T-helper 1 cell (primary cell): ENCODE results near the gene ASIC2.

ENCODE experiments used
- DNase-seq, 5 donors: peaks; one replicate each; pipeline ENCODE4 v3.0.0-alpha.2; 2012 to 2020
- total RNA-seq, 4 donors: gene quantifications; one replicate each; lab custom pipeline; 2026; lab: John Stamatoyannopoulos, UW

ASIC2 gene
- 0 reads per million in 4 donors for total RNA-seq

- DNase-seq: no peak
Observed at GRCh38 chr17:33292981-33293867, at the start of gene ASIC2. Gene ASIC2, minus strand, starts transcription at chr17:33293295.

- no peak for DNase-seq
Observed at GRCh38 chr17:33342025-33342424, 48.9 kb upstream of the ASIC2 start.

- DNase-seq: no peak
Observed at GRCh38 chr17:33338242-33338641, 45.1 kb upstream of the ASIC2 start.

- DNase-seq: no peak
Observed at GRCh38 chr17:33335491-33336173, 42.5 kb upstream of the ASIC2 start.

GRCh38 chr17:33334703-33335102 is 41.6 kb upstream of the ASIC2 start:
- no peak for DNase-seq

GRCh38 chr17:33330877-33331276 is 37.8 kb upstream of the ASIC2 start:
- no peak for DNase-seq

- no peak for DNase-seq
Observed at GRCh38 chr17:33328129-33328528, 35.0 kb upstream of the ASIC2 start.

GRCh38 chr17:33324736-33325135 is 31.6 kb upstream of the ASIC2 start:
- no peak for DNase-seq

- DNase-seq: no peak
Observed at GRCh38 chr17:33322063-33322462, 29.0 kb upstream of the ASIC2 start.

- DNase-seq: no peak
Observed at GRCh38 chr17:33318241-33318640, 25.1 kb upstream of the ASIC2 start.

GRCh38 chr17:33316746-33317145 is 23.7 kb upstream of the ASIC2 start:
- no peak for DNase-seq

- no peak for DNase-seq
Observed at GRCh38 chr17:33310296-33310695, 17.2 kb upstream of the ASIC2 start.

- DNase-seq: no peak
Observed at GRCh38 chr17:33303254-33303653, 10.2 kb upstream of the ASIC2 start.

GRCh38 chr17:33302394-33302793 is 9.3 kb upstream of the ASIC2 start:
- no peak for DNase-seq

GRCh38 chr17:33300241-33300640 is 7.1 kb upstream of the ASIC2 start:
- DNase-seq: no peak

GRCh38 chr17:33299115-33299514 is 6.0 kb upstream of the ASIC2 start:
- no peak for DNase-seq

GRCh38 chr17:33297643-33298042 is 4.5 kb upstream of the ASIC2 start:
- no peak for DNase-seq

GRCh38 chr17:33294994-33295393 is 1.9 kb upstream of the ASIC2 start:
- DNase-seq: no peak

GRCh38 chr17:33292201-33292980 is 704 bp downstream of the ASIC2 start:
- DNase-seq: no peak

- DNase-seq: no peak
Observed at GRCh38 chr17:33291248-33292200, 1.6 kb downstream of the ASIC2 start.

- no peak for DNase-seq
Observed at GRCh38 chr17:33290253-33290652, 2.8 kb downstream of the ASIC2 start.

GRCh38 chr17:33288954-33289353 is 4.1 kb downstream of the ASIC2 start:
- no peak for DNase-seq
